GM23338 (cell line): Measurements from ENCODE around the gene MMP24OS. TPM values are rescaled to one million over a fixed set of nuclear protein-coding genes. Genes with fewer than 3 reads are reported as not detected.

Source experiments
- ATAC-seq: fragments of 200-7000 bp; cut with Tn5 transposase; 3 replicates; pipeline ENCODE4 v1.9.1; 2020
- DNase-seq: peaks from one replicate; pipeline ENCODE4 v3.0.0-alpha.2; 2015; ENCODE audit warnings: low spot score
- H2AFZ ChIP-seq: fragments of 200-600 bp; sonication (generic); 2 replicates; pipeline ENCODE4 v1.8.0; 2016; ENCODE audit warnings: antibody characterized with exemption, mild to moderate bottlenecking, moderate library complexity
- H3F3A ChIP-seq: fragments of 200-600 bp; sonication (generic); replicated peaks from 2 replicates; pipeline ENCODE4 v1.8.0; 2017; ENCODE audit warnings: antibody characterized with exemption, mixed run types, low read depth
- H3K27ac ChIP-seq: fragments of 200-600 bp; sonication (generic); 2 replicates; pipeline ENCODE4 v1.6.1; 2016; ENCODE audit warnings: low read depth
- H3K27me3 ChIP-seq: fragments of 200-600 bp; sonication (generic); 2 replicates; pipeline ENCODE4 v1.8.0; 2016; ENCODE audit warnings: mild to moderate bottlenecking, mixed run types, moderate library complexity; ENCODE audit not compliant: insufficient read depth
- H3K36me3 ChIP-seq: fragments of 200-600 bp; sonication (generic); 2 replicates; pipeline ENCODE4 v1.8.0; 2016; ENCODE audit warnings: mild to moderate bottlenecking; ENCODE audit not compliant: insufficient read depth
- H3K4me1 ChIP-seq: fragments of 200-600 bp; sonication (generic); 2 replicates; pipeline ENCODE4 v1.8.0; 2016; ENCODE audit warnings: mild to moderate bottlenecking, moderate library complexity; ENCODE audit not compliant: insufficient read depth
- H3K4me2 ChIP-seq: fragments of 200-600 bp; sonication (generic); 2 replicates; pipeline ENCODE4 v1.7.1; 2017; ENCODE audit warnings: mixed run types
- H3K4me3 ChIP-seq: fragments of 200-600 bp; sonication (generic); 2 replicates; pipeline ENCODE4 v1.6.1; 2016; ENCODE audit warnings: mixed run types
- H3K79me2 ChIP-seq: fragments of 200-600 bp; sonication (generic); replicated peaks from 2 replicates; pipeline ENCODE4 v1.8.0; 2017; ENCODE audit warnings: mild to moderate bottlenecking; ENCODE audit not compliant: insufficient read depth
- H3K9me2 ChIP-seq: fragments of 200-600 bp; sonication (generic); 2 replicates; pipeline ENCODE4 v1.8.0; 2017; ENCODE audit not compliant: insufficient read depth
- H4K20me1 ChIP-seq: fragments of 200-600 bp; sonication (generic); replicated peaks from 2 replicates; pipeline ENCODE4 v1.8.0; 2017; ENCODE audit warnings: mild to moderate bottlenecking; ENCODE audit not compliant: insufficient read depth
- H3K27ac Mint-ChIP-seq: 2 replicates; pipeline ENCODE4 v1.8.0; 2020; ENCODE audit warnings: inconsistent platforms, mild to moderate bottlenecking, moderate library complexity, mixed read lengths
- H3K27me3 Mint-ChIP-seq: 3 replicates; pipeline ENCODE4 v1.8.0; 2022; ENCODE audit warnings: low read depth, mild to moderate bottlenecking, moderate library complexity, mixed read lengths, inconsistent platforms; ENCODE audit not compliant: insufficient read depth, poor library complexity
- H3K36me3 Mint-ChIP-seq: 3 replicates; pipeline ENCODE4 v1.8.0; 2021; ENCODE audit warnings: low read depth, mild to moderate bottlenecking, inconsistent platforms, moderate library complexity, mixed read lengths
- H3K4me1 Mint-ChIP-seq: 3 replicates; pipeline ENCODE4 v1.8.0; 2020; ENCODE audit warnings: mild to moderate bottlenecking, inconsistent platforms, mixed read lengths
- H3K4me3 Mint-ChIP-seq: 3 replicates; pipeline ENCODE4 v1.8.0; 2021; ENCODE audit warnings: moderate library complexity, mild to moderate bottlenecking, inconsistent platforms, mixed read lengths
- H3K9me3 Mint-ChIP-seq: 3 replicates; pipeline ENCODE4 v1.8.0; 2020; ENCODE audit warnings: moderate library complexity, mild to moderate bottlenecking, inconsistent platforms, mixed read lengths
- CREB1 ChIP-seq: fragments of 250-450 bp; sonication (Bioruptor Pico); IDR thresholded peaks from 2 replicates; pipeline ENCODE4 v1.5.0; 2020; ENCODE audit warnings: low read depth, mild to moderate bottlenecking, moderate library complexity
- EZH2 ChIP-seq: fragments of 200-600 bp; sonication (generic); IDR thresholded peaks from one replicate; pipeline ENCODE4 v1.8.0; 2017; ENCODE audit warnings: antibody characterized with exemption, mild to moderate bottlenecking, low read depth; ENCODE audit not compliant: unreplicated experiment
- EZH2phosphoT487 ChIP-seq: fragments of 200-600 bp; sonication (generic); IDR thresholded peaks from one replicate; pipeline ENCODE4 v1.8.1; 2018; ENCODE audit warnings: antibody characterized with exemption; ENCODE audit not compliant: unreplicated experiment
- JUNB ChIP-seq: IDR thresholded peaks from one replicate; pipeline ENCODE4 v1.6.1; 2016; ENCODE audit warnings: antibody characterized with exemption; ENCODE audit not compliant: unreplicated experiment
- NANOG ChIP-seq: IDR thresholded peaks from 2 replicates; pipeline ENCODE4 v1.6.1; 2016; ENCODE audit warnings: antibody characterized with exemption, borderline replicate concordance
- POLR2AphosphoS5 ChIP-seq: IDR thresholded peaks from 2 replicates; pipeline ENCODE4 v1.6.1; 2016; ENCODE audit warnings: antibody characterized with exemption, low read depth
- STAT1 ChIP-seq: IDR thresholded peaks from one replicate; pipeline ENCODE4 v1.6.1; 2016; ENCODE audit warnings: antibody characterized with exemption; ENCODE audit not compliant: unreplicated experiment
- ZNF114 ChIP-seq: fragments of 250-450 bp; sonication (Bioruptor Pico); IDR thresholded peaks from 2 replicates; pipeline ENCODE4 v1.5.0; 2020; ENCODE audit warnings: mild to moderate bottlenecking, moderate library complexity
- ZNF331 ChIP-seq: fragments of 250-450 bp; sonication (Bioruptor Pico); IDR thresholded peaks from 2 replicates; pipeline ENCODE4 v1.5.0; 2020; ENCODE audit warnings: low read depth, mild to moderate bottlenecking, moderate library complexity
- ZNF462 ChIP-seq: fragments of 250-450 bp; sonication (Bioruptor Pico); IDR thresholded peaks from 2 replicates; pipeline ENCODE4 v1.5.0; 2020; ENCODE audit warnings: mild to moderate bottlenecking, moderate library complexity
- polyA plus RNA-seq: library from polyadenylated mRNA; unstranded; fragments of >200 nt; fragmentation: Nextera tagmentation; extraction: Ambion mirVana; gene quantifications from 2 replicates; pipeline ENCODE4 v1.2.1, GENCODE V29; 2016
- total RNA-seq: library from RNA; depleted of rRNA; stranded (reverse); fragments of >200 nt; shearing (Covaris generic); gene quantifications from 2 replicates; pipeline ENCODE4 v1.2.3, GENCODE V29; 2014
- TF ChIP-seq, protein P1 (sequence below): IDR thresholded peaks from 2 replicates; pipeline ENCODE4 v1.6.1; 2016; ENCODE audit warnings: antibody characterized with exemption
- TF ChIP-seq, protein P2 (sequence below): IDR thresholded peaks from one replicate; pipeline ENCODE4 v1.6.1; 2018; ENCODE audit warnings: antibody characterized with exemption; ENCODE audit not compliant: unreplicated experiment
- TF ChIP-seq, protein P3 (sequence below), 2 experiments: fragments of 200-600 bp in 1 of 2; sonication (generic) in 1 of 2; conservative IDR thresholded peaks; 2 replicates each; pipeline versions ENCODE4 v1.5.1 to v1.6.1; 2016 to 2017; ENCODE audit warnings: antibody characterized with exemption in 2 of 2, low read depth in 2 of 2, mild to moderate bottlenecking in 2 of 2, moderate library complexity in 1 of 2

The MMP24OS gene
- total and polyA plus RNA-seq, 2 experiments from 2014 or later, result 10.5 to 25.4 TPM

DNA sequence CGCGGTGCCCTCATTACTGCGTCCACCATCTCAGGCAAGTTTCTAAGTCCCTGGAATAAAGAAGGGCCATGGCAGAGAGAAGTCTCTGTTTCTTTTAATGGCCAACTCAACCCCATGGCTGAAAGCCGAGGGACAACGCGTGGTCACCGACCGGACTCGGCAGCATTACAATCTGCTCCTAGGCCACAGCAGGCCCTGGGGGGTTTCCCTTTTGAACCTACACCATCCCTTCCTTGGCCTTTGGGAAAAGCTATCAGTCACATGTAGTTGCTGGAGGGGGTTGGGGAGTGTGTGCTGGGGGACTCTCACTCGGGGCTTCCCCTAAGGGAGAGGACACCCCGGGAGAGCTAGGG, 25.4 kb upstream of the MMP24OS start:
- peak; percentile 3; the same call in 2 of the 3 replicates for ATAC-seq

More for the DNA sequence above, 25.4 kb upstream of the MMP24OS start:
- H3K27me3 Mint-ChIP-seq, result peaks cover 7% of the 10 kb centered on the region
- Histone ChIP-seq H3K4me1 (peaks cover 9% of the 10 kb centered on the region), H3K4me3 (no peak overlapping the region), H3F3A (peaks cover 9% of the 10 kb centered on the region; the same call in 1 of the 2 replicates), H2AFZ (no peak overlapping the region), H3K27ac (no peak overlapping the region), H4K20me1 (no peaks in the 10 kb centered on the region), H3K36me3 (no peaks in the 10 kb centered on the region), H3K4me2 (no peak overlapping the region), H3K27me3 (no peaks in the 10 kb centered on the region), H3K9me2 (no peaks in the 10 kb centered on the region), H3K79me2 (no peaks in the 10 kb centered on the region)
- peaks cover 21% of the 10 kb centered on the region for H3K4me1 Mint-ChIP-seq
- no peak overlapping the region for H3K4me3 Mint-ChIP-seq
- no peak for DNase-seq
- TF ChIP-seq STAT1 (no peak), ZNF462 (no peak), EZH2phosphoT487 (no peak), POLR2AphosphoS5 (no peak), JUNB (no peak), NANOG (no peak), EZH2 (no peak), ZNF331 (CRISPR knock-in tag) (no peak), ZNF114 (no peak), CREB1 (CRISPR knock-in tag) (no peak)
- TF ChIP-seq, protein P1, sequence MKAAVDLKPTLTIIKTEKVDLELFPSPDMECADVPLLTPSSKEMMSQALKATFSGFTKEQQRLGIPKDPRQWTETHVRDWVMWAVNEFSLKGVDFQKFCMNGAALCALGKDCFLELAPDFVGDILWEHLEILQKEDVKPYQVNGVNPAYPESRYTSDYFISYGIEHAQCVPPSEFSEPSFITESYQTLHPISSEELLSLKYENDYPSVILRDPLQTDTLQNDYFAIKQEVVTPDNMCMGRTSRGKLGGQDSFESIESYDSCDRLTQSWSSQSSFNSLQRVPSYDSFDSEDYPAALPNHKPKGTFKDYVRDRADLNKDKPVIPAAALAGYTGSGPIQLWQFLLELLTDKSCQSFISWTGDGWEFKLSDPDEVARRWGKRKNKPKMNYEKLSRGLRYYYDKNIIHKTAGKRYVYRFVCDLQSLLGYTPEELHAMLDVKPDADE, result no peak
- TF ChIP-seq, protein P2, sequence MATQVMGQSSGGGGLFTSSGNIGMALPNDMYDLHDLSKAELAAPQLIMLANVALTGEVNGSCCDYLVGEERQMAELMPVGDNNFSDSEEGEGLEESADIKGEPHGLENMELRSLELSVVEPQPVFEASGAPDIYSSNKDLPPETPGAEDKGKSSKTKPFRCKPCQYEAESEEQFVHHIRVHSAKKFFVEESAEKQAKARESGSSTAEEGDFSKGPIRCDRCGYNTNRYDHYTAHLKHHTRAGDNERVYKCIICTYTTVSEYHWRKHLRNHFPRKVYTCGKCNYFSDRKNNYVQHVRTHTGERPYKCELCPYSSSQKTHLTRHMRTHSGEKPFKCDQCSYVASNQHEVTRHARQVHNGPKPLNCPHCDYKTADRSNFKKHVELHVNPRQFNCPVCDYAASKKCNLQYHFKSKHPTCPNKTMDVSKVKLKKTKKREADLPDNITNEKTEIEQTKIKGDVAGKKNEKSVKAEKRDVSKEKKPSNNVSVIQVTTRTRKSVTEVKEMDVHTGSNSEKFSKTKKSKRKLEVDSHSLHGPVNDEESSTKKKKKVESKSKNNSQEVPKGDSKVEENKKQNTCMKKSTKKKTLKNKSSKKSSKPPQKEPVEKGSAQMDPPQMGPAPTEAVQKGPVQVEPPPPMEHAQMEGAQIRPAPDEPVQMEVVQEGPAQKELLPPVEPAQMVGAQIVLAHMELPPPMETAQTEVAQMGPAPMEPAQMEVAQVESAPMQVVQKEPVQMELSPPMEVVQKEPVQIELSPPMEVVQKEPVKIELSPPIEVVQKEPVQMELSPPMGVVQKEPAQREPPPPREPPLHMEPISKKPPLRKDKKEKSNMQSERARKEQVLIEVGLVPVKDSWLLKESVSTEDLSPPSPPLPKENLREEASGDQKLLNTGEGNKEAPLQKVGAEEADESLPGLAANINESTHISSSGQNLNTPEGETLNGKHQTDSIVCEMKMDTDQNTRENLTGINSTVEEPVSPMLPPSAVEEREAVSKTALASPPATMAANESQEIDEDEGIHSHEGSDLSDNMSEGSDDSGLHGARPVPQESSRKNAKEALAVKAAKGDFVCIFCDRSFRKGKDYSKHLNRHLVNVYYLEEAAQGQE, result no peak
- TF ChIP-seq, protein P3, sequence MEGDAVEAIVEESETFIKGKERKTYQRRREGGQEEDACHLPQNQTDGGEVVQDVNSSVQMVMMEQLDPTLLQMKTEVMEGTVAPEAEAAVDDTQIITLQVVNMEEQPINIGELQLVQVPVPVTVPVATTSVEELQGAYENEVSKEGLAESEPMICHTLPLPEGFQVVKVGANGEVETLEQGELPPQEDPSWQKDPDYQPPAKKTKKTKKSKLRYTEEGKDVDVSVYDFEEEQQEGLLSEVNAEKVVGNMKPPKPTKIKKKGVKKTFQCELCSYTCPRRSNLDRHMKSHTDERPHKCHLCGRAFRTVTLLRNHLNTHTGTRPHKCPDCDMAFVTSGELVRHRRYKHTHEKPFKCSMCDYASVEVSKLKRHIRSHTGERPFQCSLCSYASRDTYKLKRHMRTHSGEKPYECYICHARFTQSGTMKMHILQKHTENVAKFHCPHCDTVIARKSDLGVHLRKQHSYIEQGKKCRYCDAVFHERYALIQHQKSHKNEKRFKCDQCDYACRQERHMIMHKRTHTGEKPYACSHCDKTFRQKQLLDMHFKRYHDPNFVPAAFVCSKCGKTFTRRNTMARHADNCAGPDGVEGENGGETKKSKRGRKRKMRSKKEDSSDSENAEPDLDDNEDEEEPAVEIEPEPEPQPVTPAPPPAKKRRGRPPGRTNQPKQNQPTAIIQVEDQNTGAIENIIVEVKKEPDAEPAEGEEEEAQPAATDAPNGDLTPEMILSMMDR (conservative IDR thresholded peaks at IDR 0.05; ENCODE audit: low read depth in 2 of 2), result no peak
- no peak overlapping the region for H3K27ac Mint-ChIP-seq
- H3K36me3 Mint-ChIP-seq, result peaks cover 7% of the 10 kb centered on the region; the same call in 1 of the 3 replicates
- H3K9me3 Mint-ChIP-seq, result no peaks in the 10 kb centered on the region
